GM21526 (cell line): ENCODE data around the gene DAAM2.

ENCODE experiments used
- ATAC-seq: cut with Tn5 transposase; IDR thresholded peaks from one replicate; pipeline ENCODE4 v1.9.1; 2021; ENCODE audit warnings: moderate library complexity; ENCODE audit not compliant: unreplicated experiment, low FRiP score

The DAAM2 gene

DNA sequence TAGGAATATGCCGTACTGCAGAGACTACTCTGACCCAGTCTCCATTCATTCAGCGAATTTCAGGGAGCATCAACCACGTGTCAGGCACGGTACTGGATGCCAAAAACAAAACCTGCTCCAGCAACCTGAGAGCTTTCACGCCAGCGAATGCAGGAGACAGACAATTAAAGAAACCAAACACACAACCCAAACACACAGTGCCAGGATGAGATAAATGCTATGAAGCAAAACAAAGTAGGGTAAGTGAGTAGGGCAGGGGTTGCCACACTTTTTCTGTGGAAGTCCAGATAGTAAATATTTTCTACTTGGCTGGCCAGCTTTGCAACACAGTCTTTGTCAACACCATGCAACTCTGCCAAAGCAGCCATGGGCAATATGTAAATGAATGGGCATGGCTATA, 132.1 kb downstream of the DAAM2 start:
- no peak for ATAC-seq

GRCh38 chr6:39925191-39925930, 133.2 kb downstream of the DAAM2 start:
- ATAC-seq, result no peak

GRCh38 chr6:39925931-39926290, 133.7 kb downstream of the DAAM2 start:
- ATAC-seq, result no peak

DNA sequence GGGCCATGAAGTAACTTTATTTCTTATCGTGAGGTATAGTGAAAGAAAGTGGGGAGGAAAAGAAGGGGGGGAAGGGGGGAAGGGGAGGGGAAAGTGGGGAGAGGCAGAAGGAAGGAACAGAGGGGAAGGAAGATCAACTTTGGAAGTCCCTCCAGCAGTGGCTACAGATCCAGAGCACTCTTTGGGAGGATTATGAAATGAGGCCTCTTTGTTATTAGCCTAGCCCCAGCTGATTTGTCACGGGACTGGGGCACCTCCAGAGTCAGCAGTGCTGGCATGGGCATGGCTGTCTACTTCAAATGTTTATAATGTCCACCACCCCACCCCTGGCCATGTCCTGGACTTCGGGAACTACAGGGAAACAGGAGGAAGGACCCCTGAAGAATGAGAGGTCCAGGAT, 134.5 kb downstream of the DAAM2 start:
- no peak for ATAC-seq

- no peak for ATAC-seq
Observed at GRCh38 chr6:39927159-39927558, 135.0 kb downstream of the DAAM2 start.

- no peak for ATAC-seq
Observed at GRCh38 chr6:39929039-39929732, 137.0 kb downstream of the DAAM2 start.

DNA sequence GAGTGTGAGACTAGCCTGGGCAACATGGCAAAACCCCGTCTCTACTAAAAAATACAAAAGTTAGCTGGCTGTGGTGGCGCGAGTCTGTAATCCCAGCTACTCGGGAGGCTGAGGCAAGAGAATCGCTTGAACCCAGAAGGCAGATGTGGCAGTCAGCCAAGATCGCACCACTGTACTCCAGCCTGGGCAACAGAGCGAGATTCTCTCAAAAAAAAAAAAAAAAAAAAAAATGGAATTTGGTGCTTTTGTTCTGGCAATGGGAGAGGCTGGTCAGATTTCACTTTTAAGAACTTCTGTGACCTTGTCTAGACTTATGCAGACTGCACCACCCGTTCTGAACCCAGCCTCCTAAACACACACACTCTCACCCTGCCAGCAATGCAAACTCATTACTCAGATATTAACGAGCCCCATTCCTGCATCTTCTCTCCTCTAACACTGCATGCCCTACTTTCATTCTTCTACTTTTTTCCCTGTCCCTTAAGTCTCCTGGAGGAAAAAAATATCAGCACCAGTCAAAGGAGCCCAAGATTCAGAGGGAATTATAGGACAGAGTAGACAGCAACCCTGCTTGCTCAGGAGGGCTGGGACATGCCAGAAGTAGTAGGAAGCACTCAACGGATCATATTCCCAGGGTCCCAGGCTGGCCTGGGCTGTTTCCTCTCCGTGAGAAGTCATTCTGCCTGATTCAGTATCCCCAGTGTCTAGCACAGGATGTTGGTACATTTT, 137.7 kb downstream of the DAAM2 start:
- ATAC-seq, result no peak

- ATAC-seq, result no peak
Observed at GRCh38 chr6:39930540-39930939, 138.4 kb downstream of the DAAM2 start.

DNA sequence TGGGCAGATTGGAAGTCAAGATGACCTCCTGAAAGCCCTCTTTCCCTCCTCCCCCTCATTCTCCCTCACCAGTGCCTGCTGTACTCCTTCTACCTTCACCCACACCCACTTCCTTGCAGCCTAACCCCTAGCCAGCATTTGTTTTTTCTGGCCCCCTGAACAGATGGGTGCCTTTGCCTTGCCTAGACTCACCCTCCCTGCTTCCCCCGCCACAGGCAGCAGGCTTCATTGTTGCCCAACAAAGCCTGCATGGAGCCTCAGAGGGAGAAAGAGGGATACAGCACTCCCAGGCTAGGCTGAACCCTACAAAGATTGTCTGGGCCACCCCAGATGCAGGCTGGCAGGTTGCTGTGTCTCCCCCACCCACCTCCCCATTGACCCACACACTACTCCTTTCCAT, 139.4 kb downstream of the DAAM2 start:
- no peak for ATAC-seq

DNA sequence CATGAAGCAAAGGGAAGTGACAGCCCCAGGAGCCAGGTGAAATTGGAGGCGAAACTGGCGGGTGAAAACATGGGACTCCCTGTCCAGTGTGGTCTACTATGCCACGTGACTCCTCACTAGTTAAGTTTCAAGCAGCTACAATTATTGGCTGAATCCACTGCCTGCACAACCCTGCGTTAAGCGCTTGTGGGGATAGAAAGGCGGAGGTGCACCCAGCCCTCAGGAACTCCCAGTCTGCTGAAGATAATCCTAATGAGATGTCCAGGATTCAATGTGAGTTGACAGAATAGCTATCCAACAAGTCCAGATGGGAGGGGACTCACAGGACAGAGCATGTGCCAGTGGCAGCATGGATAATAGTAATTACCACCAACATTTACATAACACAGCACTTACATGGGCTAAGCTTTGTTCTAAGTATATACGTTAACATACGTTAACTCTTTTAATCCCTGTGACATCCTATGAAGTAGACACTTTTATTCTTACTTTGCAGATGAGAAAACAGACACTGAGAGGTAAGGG, 140.3 kb downstream of the DAAM2 start:
- no peak for ATAC-seq

- no peak for ATAC-seq
Observed at GRCh38 chr6:39933669-39934130, 141.5 kb downstream of the DAAM2 start.

GRCh38 chr6:39934131-39934757, 142.1 kb downstream of the DAAM2 start, which contains the start of gene MOCS1:
Gene MOCS1 (minus strand): TSS chr6:39934462. CDS start chr6:39934417, 45 bp downstream.
- no peak for ATAC-seq

DNA sequence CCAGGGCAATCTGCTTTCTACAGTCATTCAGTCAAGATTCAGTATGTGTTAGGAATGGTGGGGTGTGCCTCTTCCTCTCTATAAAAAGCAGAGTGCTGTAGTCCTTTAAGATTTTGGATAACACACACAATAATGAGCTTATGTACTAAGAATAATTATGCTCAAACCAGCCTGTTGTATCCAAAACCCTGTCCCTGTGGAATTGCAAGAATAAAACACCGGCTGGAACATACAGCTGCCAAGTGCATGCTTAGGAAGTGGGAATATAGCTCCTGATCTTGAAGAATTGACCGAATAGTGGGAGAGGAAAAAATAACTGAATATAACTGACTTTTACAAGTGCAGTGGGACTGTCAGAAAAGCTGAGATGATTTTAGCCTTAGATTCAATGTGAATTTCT, 143.1 kb downstream of the DAAM2 start:
- no peak for ATAC-seq

DNA sequence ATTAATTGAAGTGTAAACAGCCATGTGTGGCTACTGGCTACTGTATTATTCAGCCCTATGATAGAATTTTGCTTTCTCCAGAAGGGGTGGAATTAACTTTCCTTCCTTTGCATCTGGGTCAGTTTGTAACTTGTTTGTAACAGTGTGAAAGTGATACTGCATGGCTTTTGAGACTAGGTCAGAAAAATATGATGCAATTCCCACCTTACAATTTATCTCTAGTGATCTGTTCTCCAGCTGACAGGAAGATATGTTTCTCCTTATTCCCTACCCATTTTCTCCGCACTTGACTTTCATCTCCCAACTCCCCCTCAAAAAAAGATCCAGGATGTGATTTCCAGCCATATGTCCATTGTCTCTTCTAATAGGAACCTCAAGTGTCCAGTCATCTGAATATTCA, 144.7 kb downstream of the DAAM2 start:
- ATAC-seq, result no peak

DNA sequence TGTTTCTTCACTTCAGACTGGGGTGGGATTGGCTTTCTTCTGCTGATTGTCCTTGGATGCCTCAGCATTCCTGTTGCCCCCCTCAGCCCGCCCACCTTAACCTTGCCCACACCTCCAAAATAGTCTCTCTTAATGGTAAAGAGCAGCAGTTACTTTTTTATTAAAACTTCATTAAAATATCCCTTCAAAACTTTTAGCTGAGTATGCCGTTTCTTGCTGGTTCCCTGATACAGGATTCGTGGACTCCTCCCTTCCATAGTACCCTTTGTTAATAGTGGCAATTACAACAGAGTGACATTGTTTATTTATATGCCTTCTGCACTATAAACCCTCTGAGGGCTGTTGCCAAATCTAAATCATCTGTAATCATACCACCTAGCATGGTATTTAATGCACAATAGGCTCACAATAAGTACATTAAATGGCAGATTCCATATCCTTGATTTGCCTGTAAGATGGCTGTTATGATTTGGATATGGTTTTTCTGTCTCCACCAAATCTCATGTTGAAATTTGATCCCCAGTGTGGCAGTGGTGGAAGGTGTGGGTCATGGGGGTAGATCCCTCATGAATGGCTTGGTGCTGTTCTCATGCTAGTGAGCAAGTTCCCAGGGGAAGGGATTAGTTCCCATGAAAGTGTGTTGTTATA, 145.6 kb downstream of the DAAM2 start:
- no peak for ATAC-seq

DNA sequence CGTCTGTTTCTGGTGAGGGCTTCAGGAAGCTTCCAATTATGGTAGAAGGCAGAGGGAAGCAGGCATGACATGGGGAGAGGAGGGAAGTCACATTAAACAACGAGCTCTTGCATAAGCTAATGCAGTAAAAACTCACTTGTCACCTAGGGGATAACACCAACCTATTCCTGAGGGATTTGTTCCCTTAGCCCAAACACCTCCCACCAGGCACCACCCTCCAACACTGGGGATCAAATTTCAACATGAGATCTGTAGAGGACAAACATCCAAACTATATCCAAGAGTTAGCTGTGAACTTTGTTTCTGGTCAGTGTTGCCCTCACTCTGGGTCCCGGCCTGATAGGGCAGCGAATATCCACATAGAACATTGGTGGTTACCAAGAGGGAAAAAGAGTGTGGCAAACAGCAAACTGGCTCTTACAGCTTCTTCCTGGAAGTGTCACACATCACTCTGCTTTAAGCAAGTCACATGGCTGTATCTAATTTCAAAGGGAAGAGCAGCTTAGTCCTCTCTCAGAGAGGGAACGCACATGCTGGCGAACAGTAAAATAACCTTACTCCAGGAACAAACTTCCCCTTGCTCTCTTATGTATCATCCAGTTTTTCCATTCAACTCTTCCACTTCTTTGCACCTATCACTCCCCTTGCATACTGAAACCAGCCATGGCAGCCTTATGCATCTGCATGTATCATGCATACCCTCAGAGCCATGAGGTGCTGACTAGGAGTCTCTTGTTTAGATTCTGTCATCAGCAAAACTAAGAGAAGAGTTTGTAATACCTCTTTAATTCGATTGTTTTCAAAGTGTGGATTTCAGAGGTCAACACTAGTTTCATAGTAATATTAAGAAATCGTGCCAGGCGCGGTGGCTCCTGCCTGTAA, 146.8 kb downstream of the DAAM2 start:
- no peak for ATAC-seq

- ATAC-seq, result no peak
Observed at GRCh38 chr6:39941138-39941537, 149.0 kb downstream of the DAAM2 start.

- no peak for ATAC-seq
Observed at GRCh38 chr6:39941820-39942219, 149.6 kb downstream of the DAAM2 start.

GRCh38 chr6:39942903-39943580, 150.9 kb downstream of the DAAM2 start:
- ATAC-seq, result no peak
